ENCODE measurements around the gene TCF4. TPM values are rescaled to one million over a fixed set of nuclear protein-coding genes. Genes with fewer than 3 reads are reported as not detected.

The TCF4 gene
- total and polyA plus RNA-seq, 4 donors: 4.3 to 15.3 (median 11.5) TPM

- H3K36me3 ChIP-seq (ENCODE audit: control insufficient read depth in 4 of 4, insufficient read depth in 3 of 4, low read depth in 1 of 4, low read length in 3 of 4): no peaks in the 10 kb centered on the region
- H3K9ac ChIP-seq (ENCODE audit: low read depth in 1 of 2, low read length in 2 of 2): no peak overlapping the region
- no peak overlapping the region for H3K27ac ChIP-seq (ENCODE audit: low read depth in 1 of 2, low read length in 2 of 2)
- TF ChIP-seq YY1 (IDR thresholded peaks at IDR 0.05) (no peak), HNF4A (conservative IDR thresholded peaks at IDR 0.05) (no peak), ZBTB33 (IDR thresholded peaks at IDR 0.05) (no peak), FOXA1 (IDR thresholded peaks at IDR 0.05) (no peak), FOXA2 (IDR thresholded peaks at IDR 0.05) (no peak), MAX (IDR thresholded peaks at IDR 0.05) (no peak), REST (IDR thresholded peaks at IDR 0.05) (no peak), TAF1 (conservative IDR thresholded peaks at IDR 0.05) (no peak), SP1 (IDR thresholded peaks at IDR 0.05) (no peak), NR2F2 (IDR thresholded peaks at IDR 0.05) (no peak), HNF4G (IDR thresholded peaks at IDR 0.05) (no peak)
- WGBS: 92% methylated on average over 3 of the region's 3 CpGs
- H3K4me1 ChIP-seq (ENCODE audit: control insufficient read depth in 4 of 4, insufficient read depth in 4 of 4, low read length in 3 of 4): no peaks in the 10 kb centered on the region
- no peak overlapping the region for H3K4me3 ChIP-seq (ENCODE audit: low read depth in 1 of 3, low read length in 3 of 3)
- no peaks in the 10 kb centered on the region for H3K27me3 ChIP-seq (ENCODE audit: control insufficient read depth in 4 of 4, insufficient read depth in 4 of 4, low read length in 3 of 4)
- DNase-seq (ENCODE audit: low spot score): no peak
- H3K9me3 ChIP-seq (ENCODE audit: control insufficient read depth in 4 of 4, low read length in 3 of 4): no peaks in the 10 kb centered on the region
Measured at GRCh38 chr18:55351980-55352714, 235.8 kb downstream of the TCF4 start.

- no peak for DNase-seq (ENCODE audit: low spot score)
- WGBS: 54% methylated on average over 6 of the region's 6 CpGs
- no peaks in the 10 kb centered on the region for H3K36me3 ChIP-seq (ENCODE audit: control insufficient read depth in 4 of 4, insufficient read depth in 3 of 4, low read depth in 1 of 4, low read length in 3 of 4)
- no peak overlapping the region for H3K27ac ChIP-seq (ENCODE audit: low read depth in 1 of 2, low read length in 2 of 2)
- H3K9ac ChIP-seq (ENCODE audit: low read depth in 1 of 2, low read length in 2 of 2): no peak overlapping the region
- no peaks in the 10 kb centered on the region for H3K27me3 ChIP-seq (ENCODE audit: control insufficient read depth in 4 of 4, insufficient read depth in 4 of 4, low read length in 3 of 4)
- H3K4me3 ChIP-seq (ENCODE audit: low read depth in 1 of 3, low read length in 3 of 3): no peak overlapping the region
- H3K4me1 ChIP-seq (ENCODE audit: control insufficient read depth in 4 of 4, insufficient read depth in 4 of 4, low read length in 3 of 4): no peaks in the 10 kb centered on the region
- no peak for TF ChIP-seq YY1 (IDR thresholded peaks at IDR 0.05)
- TF ChIP-seq JUND (IDR thresholded peaks at IDR 0.05): no peak
- TF ChIP-seq CTCF (IDR thresholded peaks at IDR 0.05; ENCODE audit: low read depth, low read length, missing input control): no peak
- TF ChIP-seq GABPA (IDR thresholded peaks at IDR 0.05 in 1 of 2, conservative IDR thresholded peaks at IDR 0.05 in 1 of 2): no peak
- TF ChIP-seq EGR1 (IDR thresholded peaks at IDR 0.05; ENCODE audit: low read depth in 2 of 2): no peak
- TF ChIP-seq HNF4A (conservative IDR thresholded peaks at IDR 0.05): no peak
- no peak for TF ChIP-seq RAD21 (IDR thresholded peaks at IDR 0.05)
- H3K9me3 ChIP-seq (ENCODE audit: control insufficient read depth in 4 of 4, low read length in 3 of 4): no peaks in the 10 kb centered on the region
Measured at GRCh38 chr18:55351241-55351691, 236.7 kb downstream of the TCF4 start.
